Right ventricle myocardium superior (tissue), 1 donor: Measurements from ENCODE around the gene LRRC23. TPM values are rescaled to one million over a fixed set of nuclear protein-coding genes. Genes with fewer than 3 reads are reported as not detected.

Experiments
- ATAC-seq: fragments of 200-7000 bp; cut with Tn5 transposase; one replicate; pipeline ENCODE4 v1.9.1; 2020; ENCODE audit warnings: mild to moderate bottlenecking; ENCODE audit not compliant: poor library complexity
- DNase-seq: peaks from one replicate; pipeline ENCODE4 v3.0.0-alpha.2; 2020
- intact Hi-C: fragments of 100-400 bp; cut with DNase I; formaldehyde crosslinking; loops from one replicate; pipeline ENCODE4 v1.11.2; 2022
- total RNA-seq: library from RNA; stranded (reverse); fragmentation: NEBNext Ultra II Directional; extraction: Animal tissue kit (Norgen Biotek cat#: 25700); gene quantifications from one replicate; pipeline ENCODE4 v1.2.1, GENCODE V29; 2021
- donor health status: DM: no; HTN: yes; CAD: no; lungs with severe emphysema.

The LRRC23 gene
- total RNA-seq, 1 donor from 2014 or later: 8.2 TPM

- intact Hi-C loops: no loop called here
- peak; percentile 88 for ATAC-seq
- peak; percentile 96 for DNase-seq
These were observed 33.1 kb downstream of the LRRC23 start for GRCh38 chr12:6937481-6938352.

- intact Hi-C loops: no loop called here
- DNase-seq (no peak), ATAC-seq (no peak)
These were observed 34.0 kb downstream of the LRRC23 start for GRCh38 chr12:6938353-6939190.

GRCh38 chr12:6939191-6939540, 34.5 kb downstream of the LRRC23 start:
- DNase-seq (no peak), ATAC-seq (no peak)
- intact Hi-C loops: no loop called here

- intact Hi-C loops: loop anchor here (5.0 to 10.0 kb wide), 2 partner anchors 101 to 174 kb away; no protein-coding TSS in a partner anchor
- peak; percentile 62 for DNase-seq
These were observed 36.6 kb downstream of the LRRC23 start for GRCh38 chr12:6941267-6941666.

GRCh38 chr12:6941782-6942181, 37.2 kb downstream of the LRRC23 start:
- intact Hi-C loops: loop anchor here (5.0 to 10.0 kb wide), 2 partner anchors 101 to 173 kb away; no protein-coding TSS in a partner anchor

More at GRCh38 chr12:6941267-6941666, 36.6 kb downstream of the LRRC23 start:
- no peak for ATAC-seq

GRCh38 chr12:6942331-6942665, 37.7 kb downstream of the LRRC23 start:
- ATAC-seq (no peak), DNase-seq (peak; percentile 49)
- intact Hi-C loops: loop anchor here (5.0 to 10.0 kb wide), 2 partner anchors 100 to 173 kb away; no protein-coding TSS in a partner anchor

More at GRCh38 chr12:6941782-6942181, 37.2 kb downstream of the LRRC23 start:
- DNase-seq (peak; percentile 52), ATAC-seq (no peak)

- intact Hi-C loops: loop anchor here (5.0 to 10.0 kb wide), 2 partner anchors 99 to 171 kb away; no protein-coding TSS in a partner anchor
- peak; percentile 80 for DNase-seq
- peak; percentile 68 for ATAC-seq
These were observed 38.7 kb downstream of the LRRC23 start for GRCh38 chr12:6943389-6943721.

- ATAC-seq: peak; percentile 72
- peak; percentile 86 for DNase-seq
- intact Hi-C loops: loop anchor here (5.0 to 10.0 kb wide), 2 partner anchors 98 to 171 kb away; no protein-coding TSS in a partner anchor
These were observed 39.2 kb downstream of the LRRC23 start, which contains the start of the genes C12orf57 and RNU7-1 for GRCh38 chr12:6943722-6944380. Gene C12orf57 (plus strand): TSS chr12:6944022. CDS start chr12:6944122, 100 bp downstream. Gene RNU7-1 (plus strand): TSS chr12:6943816.

- DNase-seq: peak; percentile 97
- peak; percentile 76 for ATAC-seq
- intact Hi-C loops: loop anchor here (5.0 to 10.0 kb wide), 2 partner anchors 98 to 170 kb away; no protein-coding TSS in a partner anchor
These were observed 40.0 kb downstream of the LRRC23 start for GRCh38 chr12:6944381-6945186.

- intact Hi-C loops: loop anchor here (10.0 kb wide), 1 partner anchor 169 kb away; no protein-coding TSS in a partner anchor
- no peak for ATAC-seq
- no peak for DNase-seq
These were observed 41.0 kb downstream of the LRRC23 start for GRCh38 chr12:6945613-6946012.

GRCh38 chr12:6946033-6946919, 41.7 kb downstream of the LRRC23 start:
- intact Hi-C loops: loop anchor here (10.0 kb wide), 1 partner anchor 169 kb away; no protein-coding TSS in a partner anchor
- no peak for ATAC-seq
- DNase-seq: peak; percentile 74

GRCh38 chr12:6946920-6947374, 42.3 kb downstream of the LRRC23 start:
- DNase-seq: peak; percentile 29
- no peak for ATAC-seq
- intact Hi-C loops: loop anchor here (10.0 kb wide), 1 partner anchor 168 kb away; no protein-coding TSS in a partner anchor

- intact Hi-C loops: loop anchor here (10.0 kb wide), 1 partner anchor 167 kb away; no protein-coding TSS in a partner anchor
- DNase-seq: peak; percentile 18
- ATAC-seq: no peak
These were observed 43.0 kb downstream of the LRRC23 start for GRCh38 chr12:6947615-6948014.

GRCh38 chr12:6948873-6949594, 44.4 kb downstream of the LRRC23 start:
- ATAC-seq (no peak), DNase-seq (peak; percentile 34)
- intact Hi-C loops: loop anchor here (10.0 kb wide), 1 partner anchor 166 kb away; no protein-coding TSS in a partner anchor

- no peak for DNase-seq
- intact Hi-C loops: no loop called here
- no peak for ATAC-seq
These were observed 45.8 kb downstream of the LRRC23 start for GRCh38 chr12:6950401-6950801.
